ENCODE data around the gene TRPM8.
A peak's percentile ranks its signal among the peaks of the same experiment; 100 is the strongest.
"Not testable (repeated sequence)": the region's sequence is repeated elsewhere in the genome, so short reads cannot be mapped to it uniquely, and the experiment has no call there.

TRPM8 gene

GRCh38 chr2:233938676-233939370, 21.6 kb downstream of the TRPM8 start:
- no peak for DNase-seq

- DNase-seq = peak; percentile 96
Observed at GRCh38 chr2:233940376-233941276, 23.5 kb downstream of the TRPM8 start.

- no peak for DNase-seq
Observed at GRCh38 chr2:233942731-233943130, 25.6 kb downstream of the TRPM8 start.

GRCh38 chr2:233944269-233944668, 27.1 kb downstream of the TRPM8 start:
- no peak for DNase-seq

- DNase-seq = no peak
Observed at GRCh38 chr2:233944722-233945121, 27.5 kb downstream of the TRPM8 start.

- no peak for DNase-seq
Observed at GRCh38 chr2:233945146-233945545, 28.0 kb downstream of the TRPM8 start.

- DNase-seq = no peak
Observed at GRCh38 chr2:233950078-233950825, 33.1 kb downstream of the TRPM8 start.

GRCh38 chr2:233952335-233952734, 35.2 kb downstream of the TRPM8 start:
- DNase-seq = no peak

GRCh38 chr2:233953087-233953801, 36.1 kb downstream of the TRPM8 start:
- peak; percentile 89 for DNase-seq

- no peak for DNase-seq
Observed at GRCh38 chr2:233960203-233960602, 43.0 kb downstream of the TRPM8 start.

- DNase-seq = no peak
Observed at GRCh38 chr2:233961905-233962304, 44.7 kb downstream of the TRPM8 start.

- no peak for DNase-seq
Observed at GRCh38 chr2:233964581-233964980, 47.4 kb downstream of the TRPM8 start.

GRCh38 chr2:233965032-233965603, 47.9 kb downstream of the TRPM8 start:
- DNase-seq = no peak

GRCh38 chr2:233965646-233966045, 48.5 kb downstream of the TRPM8 start:
- not testable (repeated sequence) for DNase-seq

- no peak for DNase-seq
Observed at GRCh38 chr2:233966388-233966787, 49.2 kb downstream of the TRPM8 start.

- no peak for DNase-seq
Observed at GRCh38 chr2:233967164-233967563, 50.0 kb downstream of the TRPM8 start.

- no peak for DNase-seq
Observed at GRCh38 chr2:233968556-233968955, 51.4 kb downstream of the TRPM8 start.

- DNase-seq = not testable (repeated sequence)
Observed at GRCh38 chr2:233972460-233972859, 55.3 kb downstream of the TRPM8 start.

GRCh38 chr2:233972941-233973575, 55.9 kb downstream of the TRPM8 start:
- DNase-seq = peak; percentile 35

GRCh38 chr2:233973786-233974185, 56.6 kb downstream of the TRPM8 start:
- DNase-seq = no peak

- DNase-seq = peak; percentile 94
Observed at GRCh38 chr2:233974530-233975071, 57.4 kb downstream of the TRPM8 start.

GRCh38 chr2:233976087-233976486, 58.9 kb downstream of the TRPM8 start:
- DNase-seq = no peak
